Gastroesophageal sphincter (tissue), 3 donors: ENCODE measurements around the gene CNFN.

Experiments
- CTCF ChIP-seq, 4 experiments: fragments of 200-600 bp in 2 of 4; fragments of 450-650 bp in 2 of 4; sonication (generic) in 1 of 4; IDR thresholded peaks; one replicate each; pipeline ENCODE4 v1.5.1; 2017 to 2019; ENCODE audit warnings: antibody characterized with exemption in 4 of 4, mild to moderate bottlenecking in 2 of 4, moderate library complexity in 2 of 4
- POLR2A ChIP-seq, 2 donors: fragments of 450-650 bp; IDR thresholded peaks; one replicate each; pipeline ENCODE4 v1.6.1; 2017; ENCODE audit warnings: antibody characterized with exemption in 2 of 2, mild to moderate bottlenecking in 2 of 2, moderate library complexity in 1 of 2

DNA sequence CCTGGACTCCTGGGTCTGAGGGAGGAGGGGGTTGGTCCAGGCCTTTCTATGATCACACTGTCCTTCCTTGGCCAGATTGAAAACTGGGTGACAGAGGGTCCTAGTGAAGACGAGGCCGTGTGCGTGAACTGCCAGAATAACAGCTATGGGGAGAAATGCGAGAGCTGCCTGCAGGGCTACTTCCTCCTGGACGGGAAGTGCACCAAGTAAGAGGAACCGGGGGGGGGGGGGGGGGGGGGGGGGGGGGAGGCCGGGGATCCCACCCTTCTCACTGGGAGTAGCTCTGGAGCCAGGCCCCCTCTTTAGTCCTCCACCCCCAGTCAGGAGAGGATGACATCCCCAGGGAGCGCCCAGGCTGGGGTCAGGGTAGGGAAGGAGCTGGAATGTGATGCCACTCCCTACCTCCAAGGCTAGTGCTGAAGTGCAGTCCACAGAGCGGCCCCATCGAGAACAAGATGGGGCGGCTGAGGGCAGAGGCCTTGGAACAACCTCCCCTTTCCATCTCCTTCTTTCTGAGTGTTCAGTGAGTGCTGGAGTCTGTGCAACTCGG is 19.4 kb downstream of the CNFN start:
- TF ChIP-seq CTCF (IDR thresholded peaks at IDR 0.05) (no peak), POLR2A (IDR thresholded peaks at IDR 0.05) (no peak)
